ENCODE data around the gene PTP4A2.
"Not testable (repeated sequence)": the region's sequence is repeated elsewhere in the genome, so short reads cannot be mapped to it uniquely, and the experiment has no call there.

DNA sequence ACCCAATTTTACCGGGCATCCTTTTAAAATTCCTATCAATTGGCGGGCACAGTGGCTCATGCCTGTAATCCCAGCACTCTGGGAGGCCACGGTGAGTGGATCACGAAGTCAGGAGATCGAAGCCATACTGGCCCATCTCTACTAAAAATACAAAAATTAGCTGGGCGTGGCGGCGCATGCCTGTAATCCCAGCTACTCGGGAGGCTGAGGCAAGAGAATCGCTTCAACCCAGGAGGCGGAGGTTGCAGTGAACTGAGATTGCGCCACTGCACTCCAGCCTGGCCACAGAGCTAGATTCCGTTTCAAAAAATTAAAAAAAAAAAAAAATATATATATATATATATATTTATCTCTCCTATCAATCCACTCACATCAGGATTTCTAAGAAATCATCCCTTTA is 12.3 kb downstream of the PTP4A2 start:
- not testable (repeated sequence) for TF ChIP-seq EP300 (IDR thresholded peaks at IDR 0.05; ENCODE audit: borderline replicate concordance in 1 of 2, low read depth in 1 of 2, low read length in 1 of 2); JUND (IDR thresholded peaks at IDR 0.05); CHD2 (IDR thresholded peaks at IDR 0.05; ENCODE audit: low read length, partially characterized antibody)
- TF ChIP-seq, protein P1, sequence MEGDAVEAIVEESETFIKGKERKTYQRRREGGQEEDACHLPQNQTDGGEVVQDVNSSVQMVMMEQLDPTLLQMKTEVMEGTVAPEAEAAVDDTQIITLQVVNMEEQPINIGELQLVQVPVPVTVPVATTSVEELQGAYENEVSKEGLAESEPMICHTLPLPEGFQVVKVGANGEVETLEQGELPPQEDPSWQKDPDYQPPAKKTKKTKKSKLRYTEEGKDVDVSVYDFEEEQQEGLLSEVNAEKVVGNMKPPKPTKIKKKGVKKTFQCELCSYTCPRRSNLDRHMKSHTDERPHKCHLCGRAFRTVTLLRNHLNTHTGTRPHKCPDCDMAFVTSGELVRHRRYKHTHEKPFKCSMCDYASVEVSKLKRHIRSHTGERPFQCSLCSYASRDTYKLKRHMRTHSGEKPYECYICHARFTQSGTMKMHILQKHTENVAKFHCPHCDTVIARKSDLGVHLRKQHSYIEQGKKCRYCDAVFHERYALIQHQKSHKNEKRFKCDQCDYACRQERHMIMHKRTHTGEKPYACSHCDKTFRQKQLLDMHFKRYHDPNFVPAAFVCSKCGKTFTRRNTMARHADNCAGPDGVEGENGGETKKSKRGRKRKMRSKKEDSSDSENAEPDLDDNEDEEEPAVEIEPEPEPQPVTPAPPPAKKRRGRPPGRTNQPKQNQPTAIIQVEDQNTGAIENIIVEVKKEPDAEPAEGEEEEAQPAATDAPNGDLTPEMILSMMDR (IDR thresholded peaks at IDR 0.05) = not testable (repeated sequence)

Measured in SK-N-SH (cell line).